Fibroblast of the aortic adventitia (primary cell): ENCODE results near the gene PELI3. TPM values are rescaled to one million over a fixed set of nuclear protein-coding genes. Genes with fewer than 3 reads are reported as not detected.

Experiments used
- DNase-seq: peaks from one replicate; pipeline ENCODE4 v3.0.0-alpha.2; 2010; ENCODE audit warnings: low read depth
- H3K4me3 ChIP-seq: 2 replicates; pipeline ENCODE4 v1.5.1; 2011; ENCODE audit warnings: low read depth, mild to moderate bottlenecking, control low read depth, low read length, moderate library complexity
- total RNA-seq: library from RNA; depleted of rRNA; stranded (reverse); fragments of >200 nt; gene quantifications from 2 replicates; pipeline ENCODE4 v1.2.3, GENCODE V29; 2012; ENCODE audit warnings: low replicate concordance
- TF ChIP-seq, protein P1 (sequence below): IDR thresholded peaks from 2 replicates; pipeline ENCODE4 v1.5.1; 2011; ENCODE audit warnings: mild to moderate bottlenecking, low read length, control low read depth, inconsistent platforms; ENCODE audit not compliant: insufficient read depth

Gene PELI3
- total RNA-seq, 1 donor = 10.8 TPM

DNA sequence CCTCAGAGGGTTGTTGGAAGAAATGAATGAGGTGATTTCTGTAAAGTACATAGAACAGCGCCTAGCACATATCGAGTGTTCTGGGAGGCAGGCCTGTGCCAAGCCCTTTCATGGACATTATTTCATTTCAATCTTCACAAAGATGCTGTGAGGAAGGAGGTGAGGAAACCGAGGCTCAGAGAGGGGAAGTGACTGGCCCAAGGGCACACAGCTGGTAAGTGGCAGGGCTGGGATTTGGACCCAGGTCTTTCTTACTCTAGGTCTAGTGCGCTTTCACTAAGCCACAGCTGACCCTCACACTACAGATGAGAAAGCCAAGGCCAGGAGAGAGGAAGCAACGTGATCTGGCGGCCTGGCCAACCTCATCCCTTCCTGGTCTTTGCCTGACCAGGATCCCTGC is 2.0 kb downstream of the PELI3 start:
- no peak for DNase-seq
- H3K4me3 ChIP-seq = no peak overlapping the region
- TF ChIP-seq, protein P1, sequence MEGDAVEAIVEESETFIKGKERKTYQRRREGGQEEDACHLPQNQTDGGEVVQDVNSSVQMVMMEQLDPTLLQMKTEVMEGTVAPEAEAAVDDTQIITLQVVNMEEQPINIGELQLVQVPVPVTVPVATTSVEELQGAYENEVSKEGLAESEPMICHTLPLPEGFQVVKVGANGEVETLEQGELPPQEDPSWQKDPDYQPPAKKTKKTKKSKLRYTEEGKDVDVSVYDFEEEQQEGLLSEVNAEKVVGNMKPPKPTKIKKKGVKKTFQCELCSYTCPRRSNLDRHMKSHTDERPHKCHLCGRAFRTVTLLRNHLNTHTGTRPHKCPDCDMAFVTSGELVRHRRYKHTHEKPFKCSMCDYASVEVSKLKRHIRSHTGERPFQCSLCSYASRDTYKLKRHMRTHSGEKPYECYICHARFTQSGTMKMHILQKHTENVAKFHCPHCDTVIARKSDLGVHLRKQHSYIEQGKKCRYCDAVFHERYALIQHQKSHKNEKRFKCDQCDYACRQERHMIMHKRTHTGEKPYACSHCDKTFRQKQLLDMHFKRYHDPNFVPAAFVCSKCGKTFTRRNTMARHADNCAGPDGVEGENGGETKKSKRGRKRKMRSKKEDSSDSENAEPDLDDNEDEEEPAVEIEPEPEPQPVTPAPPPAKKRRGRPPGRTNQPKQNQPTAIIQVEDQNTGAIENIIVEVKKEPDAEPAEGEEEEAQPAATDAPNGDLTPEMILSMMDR = no peak

DNA sequence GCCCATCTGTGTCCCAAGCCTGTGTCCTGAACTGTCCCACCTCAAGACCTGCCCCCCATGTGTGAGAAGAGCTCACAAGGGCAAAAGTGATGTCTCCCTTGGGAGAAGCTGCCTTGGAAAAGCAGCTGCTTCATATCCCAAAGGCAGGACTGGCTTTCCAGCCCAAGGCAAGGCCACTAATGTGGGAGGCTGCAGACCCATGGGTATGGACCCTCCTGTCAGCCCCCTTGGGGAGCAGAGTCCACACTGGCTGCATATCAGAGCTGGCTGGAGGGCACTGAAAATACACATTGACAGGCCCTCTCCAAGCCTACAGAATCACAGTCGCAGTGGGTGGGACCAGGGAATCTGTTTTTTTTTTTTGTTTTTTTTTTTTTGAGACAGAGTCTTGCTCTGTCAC is 2.7 kb downstream of the PELI3 start:
- DNase-seq = no peak
- no peak overlapping the region for H3K4me3 ChIP-seq
- TF ChIP-seq, protein P1 = no peak

DNA sequence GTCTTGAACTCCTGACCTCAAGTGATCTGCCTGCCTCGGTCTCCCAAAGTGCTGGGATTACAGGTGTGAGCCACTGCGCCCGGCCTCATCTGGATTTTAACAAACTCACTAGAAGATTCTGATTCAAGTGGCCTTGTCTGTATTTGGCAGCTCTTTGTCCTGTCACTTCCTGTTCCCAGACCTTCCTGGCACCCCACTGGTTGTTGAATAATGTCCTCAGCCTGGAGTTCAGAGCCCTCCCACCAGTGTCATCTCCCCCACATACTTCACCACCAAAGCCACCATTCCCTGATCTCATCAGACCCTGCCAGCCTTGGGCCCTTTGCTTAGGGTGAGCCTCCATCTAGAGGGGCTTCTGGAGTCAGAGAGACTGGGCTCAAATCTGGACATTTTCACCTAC is 3.3 kb downstream of the PELI3 start:
- DNase-seq = no peak
- TF ChIP-seq, protein P1 = no peak
- H3K4me3 ChIP-seq = no peak overlapping the region

DNA sequence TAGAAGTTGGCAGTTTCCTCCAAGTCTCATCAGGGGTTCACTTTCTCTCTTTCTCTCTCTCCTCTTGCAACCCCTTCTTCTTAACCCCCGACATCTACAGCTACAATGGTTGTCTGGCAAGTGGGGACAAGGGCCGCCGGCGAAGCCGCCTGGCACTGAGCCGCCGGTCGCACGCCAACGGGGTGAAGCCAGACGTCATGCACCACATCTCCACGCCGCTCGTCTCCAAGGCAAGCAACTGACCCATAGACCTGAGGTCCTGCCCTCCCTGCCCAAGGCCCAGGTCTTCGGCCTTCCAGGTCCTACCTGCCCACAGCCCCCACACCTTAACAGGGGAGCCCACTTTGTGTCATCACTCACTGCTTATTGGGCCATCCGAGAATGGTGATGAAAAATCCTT is 4.4 kb downstream of the PELI3 start:
- no peak overlapping the region for H3K4me3 ChIP-seq
- DNase-seq = no peak
- TF ChIP-seq, protein P1 = no peak

DNA sequence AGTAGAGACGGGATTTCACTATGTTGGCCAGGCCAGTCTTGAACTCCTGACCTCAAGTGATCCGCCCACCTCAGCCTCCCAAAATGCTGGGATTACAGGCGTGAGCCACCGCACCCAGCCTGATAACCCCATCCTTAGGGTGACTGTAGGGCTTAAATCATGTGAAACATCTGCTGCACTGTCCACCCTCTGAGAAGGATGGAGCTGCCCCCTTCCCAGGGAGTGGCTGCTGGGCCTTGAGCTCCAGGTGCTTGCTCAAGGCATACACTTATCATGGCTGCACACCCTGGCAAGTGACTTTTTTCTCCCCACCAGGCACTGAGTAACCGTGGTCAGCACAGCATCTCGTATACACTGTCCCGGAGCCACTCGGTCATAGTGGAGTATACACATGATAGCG is 5.3 kb downstream of the PELI3 start:
- TF ChIP-seq, protein P1 = no peak
- no peak overlapping the region for H3K4me3 ChIP-seq
- no peak for DNase-seq

DNA sequence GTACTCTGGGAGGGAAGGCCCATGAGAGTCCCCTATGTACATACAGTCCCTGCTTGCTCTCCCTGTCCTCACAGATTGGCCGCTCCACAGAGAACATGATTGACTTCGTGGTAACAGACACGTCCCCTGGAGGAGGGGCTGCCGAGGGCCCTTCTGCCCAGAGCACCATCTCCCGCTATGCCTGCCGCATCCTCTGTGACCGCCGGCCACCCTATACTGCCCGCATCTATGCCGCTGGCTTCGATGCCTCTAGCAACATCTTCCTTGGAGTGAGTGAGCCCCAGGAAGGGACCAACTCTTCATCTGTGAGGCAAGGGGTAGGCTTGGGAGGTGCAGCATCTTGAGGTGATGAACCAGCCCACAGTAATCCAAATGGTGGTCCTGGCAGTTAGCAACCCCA is 6.5 kb downstream of the PELI3 start:
- no peak for DNase-seq
- H3K4me3 ChIP-seq = no peak overlapping the region
- TF ChIP-seq, protein P1 = no peak
